ENCODE data around the gene THSD4.

The THSD4 gene

DNA sequence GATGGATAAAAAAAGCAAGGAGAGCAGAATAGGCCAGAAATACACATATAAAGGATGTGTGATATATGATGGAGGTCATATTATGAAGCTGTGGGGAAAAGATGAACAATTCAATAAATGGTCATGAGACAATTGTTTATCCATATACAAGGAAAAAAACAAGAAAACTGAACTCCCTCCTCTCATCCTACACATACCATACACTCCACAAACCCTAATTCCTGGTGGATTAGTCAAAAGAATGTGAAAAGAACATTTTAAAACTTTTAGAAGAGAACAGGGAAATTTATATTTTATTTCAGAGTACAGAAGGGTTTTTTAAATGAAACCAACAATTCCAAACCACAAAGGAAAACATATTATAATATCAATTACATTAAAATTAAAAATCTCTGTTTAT is 660.6 kb downstream of the THSD4 start:
- TF ChIP-seq, protein P1, sequence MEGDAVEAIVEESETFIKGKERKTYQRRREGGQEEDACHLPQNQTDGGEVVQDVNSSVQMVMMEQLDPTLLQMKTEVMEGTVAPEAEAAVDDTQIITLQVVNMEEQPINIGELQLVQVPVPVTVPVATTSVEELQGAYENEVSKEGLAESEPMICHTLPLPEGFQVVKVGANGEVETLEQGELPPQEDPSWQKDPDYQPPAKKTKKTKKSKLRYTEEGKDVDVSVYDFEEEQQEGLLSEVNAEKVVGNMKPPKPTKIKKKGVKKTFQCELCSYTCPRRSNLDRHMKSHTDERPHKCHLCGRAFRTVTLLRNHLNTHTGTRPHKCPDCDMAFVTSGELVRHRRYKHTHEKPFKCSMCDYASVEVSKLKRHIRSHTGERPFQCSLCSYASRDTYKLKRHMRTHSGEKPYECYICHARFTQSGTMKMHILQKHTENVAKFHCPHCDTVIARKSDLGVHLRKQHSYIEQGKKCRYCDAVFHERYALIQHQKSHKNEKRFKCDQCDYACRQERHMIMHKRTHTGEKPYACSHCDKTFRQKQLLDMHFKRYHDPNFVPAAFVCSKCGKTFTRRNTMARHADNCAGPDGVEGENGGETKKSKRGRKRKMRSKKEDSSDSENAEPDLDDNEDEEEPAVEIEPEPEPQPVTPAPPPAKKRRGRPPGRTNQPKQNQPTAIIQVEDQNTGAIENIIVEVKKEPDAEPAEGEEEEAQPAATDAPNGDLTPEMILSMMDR (conservative IDR thresholded peaks at IDR 0.05), result no peak
- H3K27ac ChIP-seq, result no peak overlapping the region

- TF ChIP-seq, protein P1 (conservative IDR thresholded peaks at IDR 0.05), result no peak
- TF ChIP-seq ZFX (IDR thresholded peaks at IDR 0.05), result no peak
- no peak overlapping the region for H3K27ac ChIP-seq
These were observed 661.0 kb downstream of the THSD4 start for GRCh38 chr15:71776304-71776703.

DNA sequence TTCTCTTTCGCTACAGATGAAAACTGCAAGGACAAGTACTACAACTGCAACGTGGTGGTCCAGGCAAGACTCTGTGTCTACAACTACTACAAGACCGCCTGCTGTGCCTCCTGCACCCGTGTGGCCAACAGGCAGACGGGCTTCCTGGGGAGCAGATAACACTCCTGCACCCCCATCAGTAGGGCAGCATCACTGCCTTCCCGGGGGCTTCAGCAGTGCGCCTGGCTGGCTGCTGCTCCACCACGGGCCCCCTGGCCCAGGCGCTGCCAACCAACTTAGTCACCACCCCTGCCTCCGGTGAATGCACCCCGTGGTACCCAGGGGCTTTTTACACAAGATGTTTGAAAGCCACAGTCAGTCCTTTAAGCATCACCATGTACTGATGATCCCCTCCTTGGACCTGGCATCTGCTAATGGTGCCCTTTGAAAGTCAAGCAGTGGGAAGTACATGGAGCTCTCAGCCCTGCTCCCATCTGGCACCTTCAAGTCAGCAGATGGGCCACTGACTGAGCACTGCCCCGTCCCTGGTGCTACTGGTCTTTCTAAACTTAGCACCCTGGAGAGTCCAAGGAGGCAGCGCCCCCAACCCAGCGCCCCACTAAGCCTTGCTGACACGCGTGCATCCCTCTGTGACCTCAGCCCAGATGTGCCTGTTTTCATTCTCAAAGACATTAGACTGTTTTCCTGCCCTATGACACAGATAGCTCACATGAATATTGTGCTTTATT is 662.1 kb downstream of the THSD4 start:
- no peak for TF ChIP-seq ZFX (IDR thresholded peaks at IDR 0.05)
- TF ChIP-seq, protein P1 (conservative IDR thresholded peaks at IDR 0.05), result no peak
- no peak overlapping the region for H3K27ac ChIP-seq

DNA sequence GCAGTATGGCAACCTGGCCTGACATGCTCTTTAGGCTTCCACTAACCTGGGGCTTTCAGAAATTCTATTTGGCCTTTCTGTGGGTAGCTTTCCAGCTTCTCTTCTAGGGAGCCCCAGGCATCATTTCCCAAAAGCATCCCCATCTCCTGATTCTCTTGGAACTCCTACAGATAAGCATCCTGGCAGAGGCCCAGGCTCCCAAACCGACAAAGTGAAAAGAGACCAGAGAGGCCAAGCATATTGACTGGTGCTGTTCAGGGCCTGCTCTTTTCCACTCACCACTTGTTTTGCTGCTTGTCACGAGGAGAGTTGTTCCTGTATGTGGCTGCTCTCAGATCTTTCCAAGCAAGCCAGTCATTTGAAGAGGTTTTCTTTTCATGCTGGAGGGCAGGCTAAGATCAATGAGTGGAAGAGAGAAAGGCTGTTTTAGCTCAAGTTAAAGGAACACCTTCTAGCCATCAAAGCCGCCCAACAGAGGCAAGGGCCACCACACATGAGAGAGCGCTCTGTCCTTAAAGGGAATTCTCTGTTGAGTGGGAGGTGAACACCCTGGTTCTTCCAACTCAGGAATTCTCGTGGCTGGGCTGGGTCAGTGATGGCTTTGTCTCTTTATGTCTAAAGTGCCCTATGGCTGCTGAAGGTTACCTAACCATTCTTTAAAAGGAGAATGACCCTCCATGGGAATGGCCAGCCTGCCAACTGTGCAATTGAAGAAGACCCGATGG is 664.0 kb downstream of the THSD4 start:
- no peak overlapping the region for H3K27ac ChIP-seq
- TF ChIP-seq, protein P1 (conservative IDR thresholded peaks at IDR 0.05), result no peak
- TF ChIP-seq ZFX (IDR thresholded peaks at IDR 0.05), result no peak

DNA sequence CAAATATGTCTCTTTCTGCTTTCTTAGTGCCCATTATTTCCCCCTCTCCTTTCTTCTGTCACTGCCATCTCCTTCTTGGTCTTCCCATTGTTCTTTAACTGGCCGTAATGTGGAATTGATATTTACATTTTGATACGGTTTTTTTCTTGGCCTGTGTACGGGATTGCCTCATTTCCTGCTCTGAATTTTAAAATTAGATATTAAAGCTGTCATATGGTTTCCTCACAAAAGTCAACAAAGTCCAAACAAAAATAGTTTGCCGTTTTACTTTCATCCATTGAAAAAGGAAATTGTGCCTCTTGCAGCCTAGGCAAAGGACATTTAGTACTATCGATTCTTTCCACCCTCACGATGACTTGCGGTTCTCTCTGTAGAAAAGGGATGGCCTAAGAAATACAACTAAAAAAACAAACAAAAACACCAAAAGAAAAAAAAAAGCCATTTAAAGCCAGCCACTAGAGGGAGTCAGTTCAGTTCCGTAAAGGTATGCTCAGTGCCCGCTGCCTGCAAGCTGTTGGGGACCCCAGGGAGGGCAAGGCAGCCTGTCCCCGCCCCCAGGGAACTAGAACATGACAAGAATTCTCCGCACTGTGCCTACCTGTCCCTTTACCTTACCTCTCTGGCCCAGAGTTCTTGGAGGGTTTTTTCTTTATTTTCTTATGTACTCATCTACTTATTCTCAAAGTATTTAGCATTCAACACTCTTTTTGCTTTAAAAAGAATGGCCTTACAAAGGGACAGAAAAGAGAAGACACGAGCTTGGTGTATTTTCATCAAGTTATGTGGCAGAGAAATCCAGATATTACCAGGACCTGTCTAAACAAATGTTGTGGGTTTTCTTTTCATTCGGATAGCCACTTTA is 665.1 kb downstream of the THSD4 start:
- no peak overlapping the region for H3K27ac ChIP-seq
- TF ChIP-seq ZFX (IDR thresholded peaks at IDR 0.05), result no peak
- TF ChIP-seq, protein P1 (conservative IDR thresholded peaks at IDR 0.05), result peak; percentile 92

- TF ChIP-seq, protein P1 (conservative IDR thresholded peaks at IDR 0.05), result no peak
- TF ChIP-seq ZFX (IDR thresholded peaks at IDR 0.05), result no peak
- no peak overlapping the region for H3K27ac ChIP-seq
These were observed 666.1 kb downstream of the THSD4 start for GRCh38 chr15:71781179-71781964.

All from C4-2B (cell line).